Measurements from ENCODE around the gene RPH3AL.

- TF ChIP-seq POLR2A (IDR thresholded peaks at IDR 0.05; ENCODE audit: extremely low read depth, insufficient read length) = no peak
- TF ChIP-seq, protein P1, sequence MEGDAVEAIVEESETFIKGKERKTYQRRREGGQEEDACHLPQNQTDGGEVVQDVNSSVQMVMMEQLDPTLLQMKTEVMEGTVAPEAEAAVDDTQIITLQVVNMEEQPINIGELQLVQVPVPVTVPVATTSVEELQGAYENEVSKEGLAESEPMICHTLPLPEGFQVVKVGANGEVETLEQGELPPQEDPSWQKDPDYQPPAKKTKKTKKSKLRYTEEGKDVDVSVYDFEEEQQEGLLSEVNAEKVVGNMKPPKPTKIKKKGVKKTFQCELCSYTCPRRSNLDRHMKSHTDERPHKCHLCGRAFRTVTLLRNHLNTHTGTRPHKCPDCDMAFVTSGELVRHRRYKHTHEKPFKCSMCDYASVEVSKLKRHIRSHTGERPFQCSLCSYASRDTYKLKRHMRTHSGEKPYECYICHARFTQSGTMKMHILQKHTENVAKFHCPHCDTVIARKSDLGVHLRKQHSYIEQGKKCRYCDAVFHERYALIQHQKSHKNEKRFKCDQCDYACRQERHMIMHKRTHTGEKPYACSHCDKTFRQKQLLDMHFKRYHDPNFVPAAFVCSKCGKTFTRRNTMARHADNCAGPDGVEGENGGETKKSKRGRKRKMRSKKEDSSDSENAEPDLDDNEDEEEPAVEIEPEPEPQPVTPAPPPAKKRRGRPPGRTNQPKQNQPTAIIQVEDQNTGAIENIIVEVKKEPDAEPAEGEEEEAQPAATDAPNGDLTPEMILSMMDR (IDR thresholded peaks at IDR 0.05; ENCODE audit: low read depth, low read length) = no peak
These were observed 659 bp downstream of the RPH3AL start for GRCh38 chr17:351875-352420.

Measured in NB4 (cell line).